GM21723 (cell line): ENCODE measurements around the gene TEKT5.
"Not testable (repeated sequence)": the region's sequence is repeated elsewhere in the genome, so short reads cannot be mapped to it uniquely, and the experiment has no call there.

ENCODE experiments used
- ATAC-seq: cut with Tn5 transposase; IDR thresholded peaks from one replicate; pipeline ENCODE4 v1.9.1; 2021; ENCODE audit warnings: mild to moderate bottlenecking, moderate library complexity; ENCODE audit not compliant: unreplicated experiment

TEKT5 gene

GRCh38 chr16:10661737-10662136 lies 33.0 kb downstream of the TEKT5 start:
- ATAC-seq: no peak

DNA sequence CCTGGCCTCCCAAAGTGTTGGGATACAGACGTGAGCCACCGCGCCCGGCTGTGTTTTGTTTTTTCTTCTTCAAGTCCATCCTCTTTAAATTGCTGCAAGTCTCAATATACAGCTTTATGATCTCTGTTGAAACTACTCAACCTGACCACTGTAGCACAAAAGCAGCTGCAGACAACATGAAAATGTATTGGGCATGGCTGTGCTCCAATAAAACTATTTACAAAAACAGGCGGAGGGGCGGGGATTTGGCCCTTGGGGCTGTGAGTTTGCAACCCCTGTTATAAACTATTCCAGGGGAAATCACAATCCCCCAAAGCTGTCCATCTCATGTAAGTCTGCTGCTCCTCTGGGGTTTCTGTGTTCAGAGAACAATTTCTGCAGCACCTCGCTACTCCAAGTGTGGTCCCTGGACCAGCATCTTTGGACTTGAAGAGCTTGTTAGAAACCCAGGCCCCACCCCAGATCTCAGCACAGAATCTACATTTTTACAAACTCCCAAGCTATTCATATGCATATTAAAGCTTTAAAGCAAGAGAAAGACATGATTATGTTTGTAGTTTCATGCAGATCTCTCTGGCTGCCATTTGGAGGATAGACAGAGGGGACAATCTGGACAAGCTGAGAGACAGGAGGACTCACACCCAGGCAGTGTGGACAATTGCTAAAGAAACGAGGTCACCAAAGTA lies 33.6 kb downstream of the TEKT5 start:
- ATAC-seq: no peak

DNA sequence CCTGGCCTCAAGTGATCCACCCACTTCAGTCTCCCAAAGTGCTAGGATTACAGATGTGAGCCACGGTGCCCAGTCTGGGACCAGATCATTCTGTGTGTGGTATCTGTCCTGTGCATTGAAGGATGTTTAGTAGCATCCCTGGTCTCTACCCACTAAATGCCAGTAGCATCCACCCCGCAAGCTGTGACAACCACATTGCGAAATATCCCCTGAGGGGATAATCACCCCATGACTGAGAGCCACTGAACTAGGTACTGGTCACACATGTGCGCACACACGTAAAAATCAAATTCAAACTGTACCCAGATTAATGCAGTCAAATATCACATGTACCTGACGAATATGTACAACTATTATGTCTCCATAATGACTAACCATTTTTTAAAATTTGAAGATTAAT lies 35.8 kb downstream of the TEKT5 start:
- no peak for ATAC-seq

- ATAC-seq: no peak
These were observed 36.8 kb downstream of the TEKT5 start for GRCh38 chr16:10657925-10658324.

DNA sequence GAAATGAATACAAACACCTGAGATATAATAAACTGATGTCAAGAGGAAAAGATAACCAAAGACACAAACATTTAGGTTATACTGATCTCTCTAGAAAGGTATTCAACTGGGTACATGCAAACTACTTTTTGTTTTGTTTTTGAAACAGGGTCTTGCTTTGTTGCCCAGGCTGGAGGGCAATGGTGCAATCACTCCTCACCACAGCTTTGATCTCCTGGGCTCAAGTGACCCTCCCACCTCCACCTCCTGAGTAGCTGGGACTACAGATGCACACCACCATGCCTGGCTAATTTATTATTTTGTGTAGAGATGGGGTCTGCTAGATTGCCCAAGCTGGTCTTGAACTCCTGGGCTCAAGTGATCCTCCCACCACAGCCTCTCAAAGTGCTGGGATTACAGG lies 38.1 kb downstream of the TEKT5 start:
- no peak for ATAC-seq

DNA sequence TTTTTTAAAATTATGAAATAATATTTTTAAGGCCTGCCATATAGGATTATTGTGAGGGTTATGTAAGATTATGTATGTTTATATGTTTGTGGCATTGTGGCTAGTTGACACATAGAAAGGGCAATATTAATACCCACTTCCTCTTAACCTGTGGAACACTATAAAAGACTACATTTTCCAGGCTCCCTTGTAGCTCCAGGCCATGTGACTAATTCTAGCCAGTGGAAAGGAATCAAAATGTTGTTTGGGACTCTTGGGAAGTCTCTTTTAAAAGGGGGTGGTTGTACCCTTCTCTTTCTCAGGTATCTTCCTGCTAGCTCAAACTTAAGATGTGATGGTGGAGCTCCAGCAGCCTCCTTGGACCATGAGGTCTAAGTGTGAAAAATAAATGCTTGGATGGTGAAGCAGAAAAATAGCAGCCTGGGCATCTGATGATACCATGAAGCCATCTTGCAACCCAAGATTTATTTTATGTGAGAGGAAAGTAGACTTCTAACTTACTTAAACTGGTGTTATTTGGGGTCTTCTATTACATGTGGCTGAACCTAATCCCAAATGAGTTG lies 39.2 kb downstream of the TEKT5 start:
- no peak for ATAC-seq

DNA sequence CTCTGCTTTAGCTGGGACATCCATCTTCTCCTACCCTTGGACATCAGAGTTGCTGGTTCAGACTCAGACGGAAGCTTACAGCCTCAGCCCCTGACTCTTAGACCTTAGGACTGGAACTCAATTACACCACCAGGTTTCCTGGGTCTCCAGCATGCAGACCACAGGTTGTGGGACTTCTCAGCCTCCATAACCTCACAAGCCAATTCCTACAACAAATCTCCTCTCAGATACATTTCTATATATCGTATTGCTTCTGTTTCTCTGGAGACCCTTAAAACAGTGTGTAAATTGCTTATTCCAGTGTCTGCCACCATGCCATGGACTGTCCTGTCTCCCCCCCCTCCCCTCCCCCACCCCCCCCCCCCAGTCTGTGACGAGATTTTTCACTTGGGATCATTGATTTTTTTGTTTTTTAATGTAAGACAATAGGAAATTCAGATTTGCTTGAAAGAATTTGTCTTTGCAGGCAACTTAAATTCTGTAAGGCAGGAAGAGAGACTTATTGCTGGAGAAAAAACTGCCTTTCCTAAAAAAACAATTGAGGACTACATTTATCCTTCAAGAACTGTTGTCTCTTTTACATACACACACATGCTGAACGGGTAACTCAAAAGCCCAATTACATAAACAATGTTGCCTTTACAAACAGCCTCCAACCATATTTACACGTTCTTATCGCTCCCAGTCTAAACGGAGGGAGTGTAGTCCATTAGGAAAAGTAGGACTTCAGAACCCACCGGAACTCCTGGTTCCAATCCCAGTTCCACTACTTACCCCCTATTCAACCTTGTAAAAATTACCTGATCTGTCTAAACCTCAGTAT lies 39.9 kb downstream of the TEKT5 start:
- ATAC-seq: no peak

DNA sequence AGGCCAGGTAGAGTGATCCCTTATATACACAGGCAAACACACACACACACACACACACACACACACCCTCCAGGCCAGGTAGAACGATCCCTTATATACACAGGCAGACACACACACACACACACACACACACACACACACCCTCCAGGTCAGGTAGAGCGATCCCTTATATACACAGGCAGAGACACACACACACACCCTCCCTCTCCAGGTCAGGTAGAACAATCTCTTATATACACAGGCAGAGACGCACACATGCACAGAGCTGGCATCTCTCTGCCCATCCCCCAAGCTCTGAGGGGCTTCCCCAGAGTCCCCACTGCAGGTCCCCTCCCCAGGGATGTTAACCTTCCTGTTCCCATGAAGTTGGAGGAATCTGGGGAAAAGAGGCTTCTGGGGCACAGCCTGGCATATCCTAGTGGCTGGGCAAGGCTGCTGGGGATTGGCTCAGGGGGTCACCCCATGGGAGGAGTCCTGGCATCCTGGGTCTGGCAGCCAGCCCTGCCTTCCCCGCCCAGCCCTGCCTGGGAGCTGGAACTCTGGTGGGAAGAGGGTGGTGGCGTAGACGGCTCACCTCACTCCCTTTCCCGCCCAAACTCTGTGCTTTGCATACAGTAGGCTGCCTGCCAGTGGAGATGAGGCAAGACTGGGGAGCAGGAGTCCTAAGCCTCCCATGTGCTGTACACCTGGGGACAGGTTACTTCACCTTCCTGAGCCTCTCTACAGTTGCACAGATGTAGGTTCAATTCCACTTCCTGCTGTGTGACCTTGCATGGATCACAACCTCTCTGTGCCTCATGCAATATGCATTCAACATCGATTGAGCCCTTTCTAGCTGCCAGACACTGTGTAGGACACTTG lies 41.8 kb downstream of the TEKT5 start:
- ATAC-seq: no peak

GRCh38 chr16:10649098-10649497 lies 45.6 kb downstream of the TEKT5 start:
- not testable (repeated sequence) for ATAC-seq

GRCh38 chr16:10647721-10648296 lies 46.9 kb downstream of the TEKT5 start:
- no peak for ATAC-seq

- ATAC-seq: no peak
These were observed 47.4 kb downstream of the TEKT5 start for GRCh38 chr16:10647264-10647720.

- no peak for ATAC-seq
These were observed 48.0 kb downstream of the TEKT5 start for GRCh38 chr16:10646581-10647263.

- ATAC-seq: no peak
These were observed 48.5 kb downstream of the TEKT5 start for GRCh38 chr16:10646228-10646580.

DNA sequence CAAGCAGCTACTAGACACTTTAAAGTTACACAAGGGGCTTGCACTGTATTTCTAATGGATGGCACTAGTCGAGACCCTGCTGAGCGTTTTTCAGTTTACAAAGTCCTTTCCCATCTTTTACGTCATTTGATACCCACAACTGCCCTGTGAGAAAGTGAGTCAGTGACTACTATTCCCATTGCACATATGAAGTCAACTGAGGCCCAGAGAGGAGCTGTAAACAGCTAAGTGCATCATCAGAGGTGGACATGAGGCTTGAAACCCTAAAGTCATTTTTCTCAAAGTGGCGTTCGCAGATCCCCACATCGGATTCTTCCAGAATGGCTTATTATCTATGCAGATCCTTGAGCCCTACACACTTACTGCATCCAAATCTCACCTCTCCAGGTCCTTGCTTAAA lies 50.6 kb downstream of the TEKT5 start:
- ATAC-seq: no peak

DNA sequence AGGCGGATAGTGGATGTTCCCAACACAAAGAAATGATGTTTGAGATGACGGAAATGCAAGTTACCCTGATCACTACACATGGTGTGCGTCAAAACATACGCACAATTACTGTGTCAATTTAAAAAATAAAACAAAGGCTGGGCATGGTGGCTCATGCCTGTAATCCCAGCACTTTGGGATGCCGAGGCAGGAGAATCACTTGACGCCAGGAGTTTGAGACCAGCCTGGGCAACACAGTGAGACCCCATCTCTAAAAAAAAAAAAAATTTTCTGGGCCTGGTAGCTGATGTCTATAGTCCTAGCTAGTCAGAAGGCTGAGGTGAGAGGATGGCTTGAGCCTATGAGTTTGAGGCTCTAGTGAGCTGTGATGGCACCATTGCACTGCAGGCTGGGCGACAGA lies 51.8 kb downstream of the TEKT5 start:
- ATAC-seq: no peak

GRCh38 chr16:10641953-10642949 lies 52.5 kb downstream of the TEKT5 start:
- no peak for ATAC-seq

DNA sequence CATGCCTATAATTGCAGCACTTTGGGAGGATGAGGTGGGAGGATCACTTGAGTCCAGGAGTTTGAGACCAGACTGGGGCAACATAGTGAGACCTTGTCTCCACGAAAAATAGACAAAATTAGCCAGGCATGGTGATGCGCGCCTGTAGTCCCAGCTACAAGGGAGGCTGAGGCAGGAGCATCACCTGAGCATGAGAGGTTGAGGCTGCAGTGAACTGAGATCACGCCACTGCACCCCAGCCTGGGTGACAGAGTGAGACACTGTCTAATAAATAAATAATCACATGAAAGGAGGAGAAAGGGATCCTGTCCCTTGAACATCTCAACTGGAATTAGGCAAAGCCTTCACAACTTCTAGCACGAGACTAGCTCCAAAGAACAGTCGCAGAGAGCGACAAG lies 53.2 kb downstream of the TEKT5 start:
- no peak for ATAC-seq

- no peak for ATAC-seq
These were observed 53.8 kb downstream of the TEKT5 start for GRCh38 chr16:10640934-10641333.

- ATAC-seq: no peak
These were observed 56.6 kb downstream of the TEKT5 start for GRCh38 chr16:10638101-10638500.
